ENCODE measurements around the gene POMT2. TPM values are rescaled to one million over a fixed set of nuclear protein-coding genes. Genes with fewer than 3 reads are reported as not detected.
"Not testable (repeated sequence)": the region's sequence is repeated elsewhere in the genome, so short reads cannot be mapped to it uniquely, and the experiment has no call there.

POMT2 gene
- total RNA-seq, 1 donor from 2014 or later = 13.4 TPM

DNA sequence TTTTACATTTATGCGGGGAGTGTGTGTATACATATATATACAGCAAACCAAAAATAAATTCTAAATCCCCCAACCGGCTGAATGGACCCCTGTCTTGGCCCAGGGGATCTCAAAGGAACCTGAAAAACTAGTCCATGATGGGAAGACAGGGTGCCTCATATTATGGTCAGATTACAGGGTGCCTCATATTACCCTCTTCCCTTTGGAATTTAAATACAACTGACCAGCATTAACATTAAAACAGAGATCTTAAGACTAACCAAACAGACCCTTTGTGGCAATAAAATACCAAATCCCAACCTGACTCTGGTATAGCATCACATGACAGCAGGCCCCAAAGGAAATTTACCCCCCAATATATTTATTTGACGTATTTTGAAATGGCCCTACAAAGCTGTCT lies 17.2 kb upstream of the POMT2 start:
- intact Hi-C loops (cut with micrococcal nuclease) = no loop called here
- DNase-seq = no peak
- TF ChIP-seq, protein P1, sequence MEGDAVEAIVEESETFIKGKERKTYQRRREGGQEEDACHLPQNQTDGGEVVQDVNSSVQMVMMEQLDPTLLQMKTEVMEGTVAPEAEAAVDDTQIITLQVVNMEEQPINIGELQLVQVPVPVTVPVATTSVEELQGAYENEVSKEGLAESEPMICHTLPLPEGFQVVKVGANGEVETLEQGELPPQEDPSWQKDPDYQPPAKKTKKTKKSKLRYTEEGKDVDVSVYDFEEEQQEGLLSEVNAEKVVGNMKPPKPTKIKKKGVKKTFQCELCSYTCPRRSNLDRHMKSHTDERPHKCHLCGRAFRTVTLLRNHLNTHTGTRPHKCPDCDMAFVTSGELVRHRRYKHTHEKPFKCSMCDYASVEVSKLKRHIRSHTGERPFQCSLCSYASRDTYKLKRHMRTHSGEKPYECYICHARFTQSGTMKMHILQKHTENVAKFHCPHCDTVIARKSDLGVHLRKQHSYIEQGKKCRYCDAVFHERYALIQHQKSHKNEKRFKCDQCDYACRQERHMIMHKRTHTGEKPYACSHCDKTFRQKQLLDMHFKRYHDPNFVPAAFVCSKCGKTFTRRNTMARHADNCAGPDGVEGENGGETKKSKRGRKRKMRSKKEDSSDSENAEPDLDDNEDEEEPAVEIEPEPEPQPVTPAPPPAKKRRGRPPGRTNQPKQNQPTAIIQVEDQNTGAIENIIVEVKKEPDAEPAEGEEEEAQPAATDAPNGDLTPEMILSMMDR (IDR thresholded peaks at IDR 0.05; ENCODE audit: borderline replicate concordance) = no peak
- peaks cover 24% of the 10 kb centered on the region for H3K36me3 ChIP-seq
- H3K27ac ChIP-seq (replicated peaks) = no peak overlapping the region
- H3K4me1 ChIP-seq = no peaks in the 10 kb centered on the region
- no peak overlapping the region for H3K4me3 ChIP-seq
- no peaks in the 10 kb centered on the region for H3K9me3 ChIP-seq (replicated peaks)
- H3K27me3 ChIP-seq (ENCODE audit: low read depth) = no peaks in the 10 kb centered on the region

DNA sequence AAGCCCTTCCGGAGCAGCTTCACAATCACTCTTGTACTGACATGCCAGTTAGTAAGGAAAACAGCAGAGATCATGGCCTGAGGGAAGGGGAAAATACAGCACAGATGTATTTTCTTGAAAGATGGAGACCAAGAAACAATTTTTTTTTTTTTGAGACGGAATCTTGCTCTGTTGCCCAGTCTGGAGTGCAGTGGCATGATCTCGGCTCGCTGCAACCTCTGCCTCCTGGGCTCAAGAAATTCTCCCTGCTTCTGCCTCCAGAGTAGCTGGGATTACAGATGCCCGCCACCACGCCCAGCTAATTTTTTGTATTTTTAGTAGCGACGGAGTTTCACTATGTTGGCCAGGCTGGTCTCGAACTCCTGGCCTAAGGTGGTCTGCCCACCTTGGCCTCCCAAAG lies 16.6 kb upstream of the POMT2 start:
- H3K27me3 ChIP-seq (ENCODE audit: low read depth); H3K9me3 ChIP-seq (replicated peaks); DNase-seq; H3K4me1 ChIP-seq; H3K27ac ChIP-seq (replicated peaks); H3K4me3 ChIP-seq; intact Hi-C loops (cut with micrococcal nuclease): not testable (repeated sequence)
- peaks cover 20% of the 10 kb centered on the region for H3K36me3 ChIP-seq

DNA sequence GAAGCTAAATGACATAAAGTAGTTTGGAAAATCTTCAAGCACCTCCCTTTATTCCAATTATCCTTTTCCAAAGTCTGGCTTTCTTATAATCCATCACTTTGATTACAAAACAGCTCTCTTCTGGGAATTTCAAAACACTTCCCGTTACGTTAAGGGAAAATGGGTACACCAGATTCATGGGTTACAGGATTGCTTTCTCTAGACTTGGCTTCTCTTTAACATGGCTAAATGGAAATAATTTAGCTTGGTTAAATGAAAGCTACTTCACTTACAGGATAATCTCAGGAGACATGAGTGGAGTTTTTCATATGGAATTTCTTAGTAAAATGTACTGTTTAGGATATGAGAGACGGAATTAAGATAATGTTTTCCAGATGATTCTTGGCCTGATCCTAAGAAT lies 14.9 kb upstream of the POMT2 start:
- no peak for DNase-seq
- H3K9me3 ChIP-seq (replicated peaks) = no peaks in the 10 kb centered on the region
- TF ChIP-seq, protein P1 (IDR thresholded peaks at IDR 0.05; ENCODE audit: borderline replicate concordance) = no peak
- intact Hi-C loops (cut with micrococcal nuclease) = no loop called here
- H3K36me3 ChIP-seq = peaks cover 9% of the 10 kb centered on the region
- no peak overlapping the region for H3K27ac ChIP-seq (replicated peaks)
- no peaks in the 10 kb centered on the region for H3K27me3 ChIP-seq (ENCODE audit: low read depth)
- no peaks in the 10 kb centered on the region for H3K4me1 ChIP-seq
- no peak overlapping the region for H3K4me3 ChIP-seq

DNA sequence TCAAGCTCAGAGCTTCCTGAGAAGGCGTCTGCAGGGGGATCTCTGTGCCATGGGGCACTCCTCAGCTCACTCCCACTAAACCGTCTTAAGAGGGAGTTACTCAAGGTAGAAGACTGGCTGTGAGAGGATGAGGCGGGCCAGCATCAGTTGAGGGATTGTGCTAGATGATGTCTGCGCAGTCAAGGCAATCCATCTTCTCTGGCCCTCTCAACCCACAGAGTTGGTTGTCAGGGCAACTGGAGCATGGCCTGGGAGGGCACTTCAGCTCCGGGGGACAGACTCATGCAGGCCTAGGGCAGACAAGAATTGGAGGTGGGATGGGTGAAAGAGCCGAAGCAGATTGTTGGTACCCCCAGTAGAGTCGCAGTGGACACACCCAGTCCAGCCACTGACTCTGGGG lies 9.2 kb upstream of the POMT2 start:
- no peaks in the 10 kb centered on the region for H3K4me1 ChIP-seq
- no peaks in the 10 kb centered on the region for H3K27me3 ChIP-seq (ENCODE audit: low read depth)
- TF ChIP-seq, protein P1 (IDR thresholded peaks at IDR 0.05; ENCODE audit: borderline replicate concordance) = no peak
- H3K27ac ChIP-seq (replicated peaks) = no peak overlapping the region
- no peak for DNase-seq
- H3K9me3 ChIP-seq (replicated peaks) = no peaks in the 10 kb centered on the region
- intact Hi-C loops (cut with micrococcal nuclease) = no loop called here
- no peak overlapping the region for H3K4me3 ChIP-seq
- no peaks in the 10 kb centered on the region for H3K36me3 ChIP-seq

DNA sequence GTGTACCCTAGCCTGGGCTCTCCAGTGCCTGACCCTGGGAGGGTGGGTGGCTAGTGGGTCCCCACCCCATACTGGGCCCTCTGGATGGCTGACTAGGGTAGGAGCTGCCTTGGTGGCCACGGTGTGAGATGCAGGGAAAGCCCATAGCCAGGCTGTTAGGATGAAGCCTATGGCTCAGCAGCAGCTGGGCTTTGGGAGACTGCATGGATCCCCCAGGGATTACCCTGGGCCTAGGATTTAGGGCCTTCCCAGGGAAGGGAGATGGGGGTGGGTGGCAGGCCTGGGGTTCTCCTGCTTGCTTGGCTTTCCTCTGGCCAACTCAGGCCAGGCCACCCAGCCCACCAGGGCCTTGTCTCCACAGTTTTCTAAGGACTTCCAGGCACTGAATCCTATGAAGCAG lies 6.4 kb upstream of the POMT2 start:
- intact Hi-C loops (cut with micrococcal nuclease) = no loop called here
- H3K9me3 ChIP-seq (replicated peaks) = no peaks in the 10 kb centered on the region

DNA sequence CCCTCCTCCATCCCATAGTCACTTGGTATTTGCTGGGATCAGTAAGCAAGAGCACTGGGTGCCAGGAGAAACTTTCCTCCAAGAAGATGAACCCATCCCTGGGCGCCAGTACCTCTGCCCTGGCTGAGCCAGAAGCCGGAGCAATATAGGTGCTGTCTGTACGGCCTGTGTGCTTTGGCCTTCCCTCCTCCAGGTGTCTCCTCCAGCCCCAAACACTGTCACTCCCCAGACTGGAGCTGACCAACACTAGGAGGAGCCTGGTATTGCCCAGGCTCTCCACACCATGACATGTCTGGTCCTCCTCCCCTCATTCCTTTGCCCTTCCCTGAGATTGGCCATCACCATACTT lies 5.0 kb upstream of the POMT2 start:
- Histone ChIP-seq H3K27me3 (ENCODE audit: low read depth) (no peaks in the 10 kb centered on the region), H3K9me3 (replicated peaks) (no peaks in the 10 kb centered on the region), H3K4me1 (peaks cover 12% of the 10 kb centered on the region), H3K36me3 (no peaks in the 10 kb centered on the region), H3K4me3 (no peak overlapping the region), H3K27ac (replicated peaks) (no peak overlapping the region)
- DNase-seq = no peak
- TF ChIP-seq, protein P1 (IDR thresholded peaks at IDR 0.05; ENCODE audit: borderline replicate concordance) = no peak
- intact Hi-C loops (cut with micrococcal nuclease) = no loop called here

More for the DNA sequence above, 6.4 kb upstream of the POMT2 start:
- Histone ChIP-seq H3K4me1 (peaks cover 3% of the 10 kb centered on the region), H3K27ac (replicated peaks) (no peak overlapping the region), H3K4me3 (no peak overlapping the region), H3K27me3 (ENCODE audit: low read depth) (no peaks in the 10 kb centered on the region), H3K36me3 (no peaks in the 10 kb centered on the region)
- TF ChIP-seq, protein P1 (IDR thresholded peaks at IDR 0.05; ENCODE audit: borderline replicate concordance) = no peak
- no peak for DNase-seq

Data from left ventricle myocardium inferior (tissue), 1 donor.